Stimulated activated CD4-positive, alpha-beta T cell treated with anti-CD3 and anti-CD28 coated beads, Interleukin-2, amount 100 ng/mL, for 48 hours (primary cell): Measurements from ENCODE around the gene FBXL13.
"Not testable (repeated sequence)": the region's sequence is repeated elsewhere in the genome, so short reads cannot be mapped to it uniquely, and the experiment has no call there.

Experiments used
- DNase-seq, 2 donors: peaks; one replicate each; pipeline ENCODE4 v3.0.0-alpha.2; 2020

The FBXL13 gene

DNA sequence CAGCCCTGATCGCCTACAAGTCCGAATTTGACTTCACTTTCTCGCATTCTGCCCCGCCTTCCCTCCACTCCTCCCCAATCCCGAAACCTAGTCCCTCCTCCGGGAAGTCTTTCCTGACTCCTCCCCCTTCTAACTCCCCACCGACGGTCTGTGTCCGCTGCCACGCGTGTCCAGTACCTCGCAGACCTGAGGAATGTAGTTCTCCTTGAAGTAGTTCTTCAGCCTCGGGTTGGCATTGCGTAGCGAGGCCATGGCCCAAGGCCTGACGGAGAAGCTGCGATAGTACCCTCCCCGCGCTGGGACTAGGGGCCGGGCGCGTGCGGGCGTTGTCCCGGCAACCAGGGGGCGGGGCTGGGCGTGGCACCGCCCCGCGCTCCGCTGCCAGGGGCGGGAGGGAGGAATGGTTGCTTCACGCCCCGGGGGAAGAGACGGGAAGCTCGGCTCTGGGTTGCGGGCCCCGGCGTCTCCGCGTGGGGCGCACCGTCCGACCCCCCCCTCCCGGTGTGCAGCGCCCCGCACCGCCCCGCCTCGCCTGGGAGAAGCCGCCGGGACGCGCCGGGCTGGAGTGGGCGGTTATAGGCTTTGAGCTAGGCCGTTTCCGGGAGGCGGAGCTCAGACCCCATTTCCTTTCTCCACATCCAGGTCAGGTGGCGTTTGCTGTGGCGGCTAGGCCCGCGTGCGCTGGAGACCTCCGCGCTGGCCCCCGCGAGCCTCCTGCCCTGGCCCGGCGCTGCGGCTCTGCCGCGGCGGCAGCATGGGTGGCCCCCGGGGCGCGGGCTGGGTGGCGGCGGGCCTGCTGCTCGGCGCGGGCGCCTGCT lies at the start of gene FBXL13, which contains the start of gene ARMC10:
Gene FBXL13, minus strand, starts transcription at position 278 of the 818 bp plus-strand sequence.
Gene ARMC10, plus strand, starts transcription at position 622 of the 818 bp plus-strand sequence. Its CDS starts 133 bp downstream, at position 755.
- peak; percentile 86 for DNase-seq

DNA sequence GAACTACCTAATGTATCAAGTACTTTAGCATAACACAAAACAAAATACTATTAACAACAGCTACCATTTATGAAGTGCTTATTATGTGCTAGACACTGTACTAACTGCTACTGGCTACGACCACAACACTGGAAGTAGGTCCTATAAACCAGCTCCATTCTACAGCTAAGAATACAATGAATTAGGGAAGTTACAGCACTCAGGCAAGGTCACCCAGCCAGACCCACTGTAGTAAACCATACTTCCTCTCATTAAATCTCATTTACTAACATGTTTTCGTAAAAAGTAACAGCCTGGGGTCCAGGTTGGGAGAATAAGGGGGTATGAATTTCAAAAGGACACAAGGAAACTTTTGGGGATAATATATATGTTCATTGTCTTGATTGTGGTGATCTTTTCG lies 48.9 kb upstream of the FBXL13 start:
- DNase-seq, result no peak

DNA sequence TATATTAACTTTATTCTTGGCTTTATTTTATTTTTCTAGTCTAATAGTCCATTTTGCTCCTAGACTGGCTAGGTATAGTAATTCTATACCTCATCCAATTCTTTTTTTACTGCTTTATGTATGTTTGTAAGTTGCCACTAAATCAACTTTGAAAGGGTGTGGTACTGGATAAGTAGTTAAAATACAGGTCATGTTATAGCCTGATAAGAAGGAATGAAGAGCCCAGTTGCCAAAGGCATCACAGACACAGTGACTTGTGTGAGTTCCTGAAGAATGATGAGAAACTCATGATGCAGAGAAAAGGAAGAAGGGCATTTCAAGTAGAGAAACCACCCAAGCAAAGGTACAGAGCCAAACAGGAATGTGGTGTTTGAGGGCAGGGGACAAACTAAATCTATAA lies 47.0 kb upstream of the FBXL13 start:
- DNase-seq, result no peak

DNA sequence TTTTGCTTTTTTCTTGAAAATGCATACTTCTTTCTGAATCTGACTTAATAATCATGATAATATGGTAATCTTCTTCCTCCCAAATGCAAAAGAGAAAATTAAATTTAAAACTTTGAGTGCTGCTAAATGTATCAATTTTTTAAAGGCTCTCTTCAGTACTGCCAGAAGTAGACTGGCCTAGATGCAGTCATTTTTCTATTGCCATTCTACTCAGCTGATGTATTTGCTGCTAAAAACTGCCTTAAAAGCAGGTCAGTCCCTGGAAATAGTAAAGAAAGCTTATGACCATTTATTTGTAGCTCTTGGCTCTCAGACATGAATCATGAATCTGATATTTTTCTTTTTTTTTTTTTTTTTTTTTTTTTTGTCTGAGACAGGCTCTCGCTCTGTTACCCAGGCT lies 45.8 kb upstream of the FBXL13 start:
- no peak for DNase-seq

DNA sequence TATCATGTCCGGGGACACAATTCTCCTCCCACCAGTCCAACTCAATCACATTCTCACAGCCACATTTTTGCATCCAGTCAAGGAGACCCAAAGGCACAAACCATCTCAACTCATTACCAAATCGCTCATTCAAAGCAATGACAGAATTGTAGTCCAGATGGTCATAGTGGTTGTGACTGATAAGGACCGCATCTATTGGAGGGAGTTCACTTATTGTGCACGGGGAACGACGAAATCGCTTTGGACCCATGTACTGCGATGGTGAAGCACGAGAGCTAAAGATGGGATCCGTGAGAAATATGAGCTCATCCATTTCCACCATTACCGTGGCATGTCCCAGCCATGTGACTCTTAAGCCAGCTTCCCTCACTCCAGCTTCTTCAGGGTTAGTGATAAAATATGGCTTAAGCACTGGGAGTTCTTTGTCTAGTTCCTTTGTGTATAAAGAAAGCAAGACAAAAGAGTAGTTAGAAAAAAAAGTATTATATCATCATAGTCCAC lies 45.2 kb upstream of the FBXL13 start:
- DNase-seq, result no peak

DNA sequence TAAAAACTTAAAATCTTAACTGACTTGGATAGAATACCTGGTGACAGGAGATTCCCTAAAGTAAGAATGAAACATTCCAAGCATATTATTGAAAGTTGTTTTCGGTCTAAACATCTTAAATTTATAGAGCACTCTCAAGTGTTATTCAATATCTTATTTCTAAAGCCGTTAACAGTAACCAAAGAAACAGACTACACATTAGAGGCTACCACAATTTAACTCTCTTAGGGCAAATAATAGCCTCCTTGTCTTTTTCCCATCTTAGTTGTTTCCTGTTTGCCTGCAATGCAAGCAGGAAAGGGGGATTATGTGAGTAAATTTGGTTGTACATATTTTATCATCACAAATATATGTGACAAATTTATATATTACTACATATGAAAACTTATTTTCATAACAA lies 42.9 kb upstream of the FBXL13 start:
- no peak for DNase-seq

DNA sequence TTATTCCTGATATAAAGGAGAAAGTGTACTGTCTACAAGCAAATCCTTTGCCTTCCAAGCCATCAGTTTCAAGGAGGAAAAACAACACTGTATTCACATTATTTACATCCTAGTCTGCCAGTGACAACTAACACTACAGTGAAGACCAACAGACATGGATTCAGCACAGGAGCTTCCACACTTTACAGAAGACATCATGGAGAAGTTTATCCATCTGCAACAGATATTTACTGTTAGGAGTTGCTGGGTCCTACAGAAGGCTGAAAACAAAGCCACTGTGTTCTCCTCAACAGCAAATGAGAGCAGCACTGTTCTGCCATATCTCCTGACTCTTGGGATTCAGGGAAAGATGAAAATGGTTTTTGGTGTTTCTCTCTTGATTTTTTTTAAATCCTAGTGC lies 42.4 kb upstream of the FBXL13 start:
- DNase-seq, result no peak

DNA sequence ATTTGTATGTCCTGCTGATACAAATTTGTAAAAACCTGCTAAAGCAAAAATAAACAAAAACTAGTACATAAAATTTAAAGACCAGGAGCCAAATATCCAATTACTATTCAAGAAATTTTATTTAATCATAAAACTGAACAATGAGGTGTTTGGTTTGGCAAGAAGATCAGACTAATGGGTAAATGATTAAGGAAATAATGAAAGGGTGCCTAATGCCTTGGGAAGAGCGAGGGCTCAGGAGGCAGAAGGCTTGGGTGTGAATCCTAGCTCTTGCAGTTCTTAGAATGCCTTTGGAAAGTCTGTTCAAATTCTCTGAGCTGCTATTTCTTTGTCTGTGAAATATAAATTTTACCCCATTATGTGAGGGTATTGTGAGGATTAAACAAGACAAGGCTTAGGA lies 41.9 kb upstream of the FBXL13 start:
- DNase-seq, result no peak

DNA sequence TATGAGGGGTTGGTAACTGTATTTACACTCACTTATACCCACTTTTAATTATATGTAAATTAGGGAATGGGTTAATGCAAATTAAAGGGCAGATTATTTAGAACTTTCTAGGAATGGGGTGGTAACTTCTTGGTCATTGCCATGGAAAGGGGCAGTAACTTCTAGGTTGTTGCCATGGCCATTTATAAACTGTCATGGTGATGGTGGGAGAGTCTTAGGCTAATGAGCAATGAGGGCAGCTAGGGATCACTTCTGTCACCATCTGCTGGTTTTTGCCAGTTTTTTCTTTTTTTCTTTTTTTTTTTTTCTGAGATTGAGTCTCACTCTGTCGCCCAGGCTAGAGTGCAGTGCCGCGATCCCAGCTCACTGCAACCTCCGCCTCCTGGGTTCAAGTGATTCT lies 41.2 kb upstream of the FBXL13 start:
- no peak for DNase-seq

DNA sequence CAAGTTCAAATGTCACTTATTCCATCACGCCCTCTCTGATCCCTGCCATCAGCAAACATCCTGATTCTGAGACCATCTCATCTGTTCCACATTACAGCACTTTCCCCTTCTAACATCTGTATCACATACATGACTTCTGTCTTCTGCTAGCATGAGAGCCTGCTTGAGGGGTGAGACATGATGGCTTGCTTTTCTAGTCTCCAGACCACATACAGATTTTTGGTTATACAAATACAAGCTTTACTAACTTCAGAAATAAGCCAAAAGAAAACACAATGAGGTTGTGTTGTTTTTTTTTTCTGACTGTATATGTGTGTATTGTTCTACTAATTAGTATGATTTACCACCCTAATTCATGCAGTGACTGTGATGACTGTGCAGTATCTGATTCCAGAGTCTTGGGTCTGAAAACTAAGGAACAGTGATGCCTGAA lies 40.0 kb upstream of the FBXL13 start:
- DNase-seq, result no peak

DNA sequence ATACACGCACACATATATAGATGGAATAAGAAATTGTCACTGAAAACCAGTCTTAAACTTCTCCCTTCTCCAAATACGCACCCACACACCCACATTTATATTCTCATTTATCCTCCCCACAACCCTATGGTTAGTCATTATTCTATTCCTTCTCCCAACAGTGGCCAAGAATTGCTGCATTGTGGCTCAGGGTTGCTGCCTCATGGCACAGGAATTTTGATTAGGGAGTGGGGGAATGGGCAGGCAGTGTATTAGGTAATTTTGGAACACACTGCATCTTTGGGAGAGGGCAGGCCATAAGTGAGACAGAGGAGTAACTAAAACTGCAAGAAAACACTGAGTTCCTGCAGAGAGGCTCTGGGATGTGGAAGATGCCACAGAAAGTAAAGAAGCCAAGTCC lies 38.6 kb upstream of the FBXL13 start:
- DNase-seq, result no peak

DNA sequence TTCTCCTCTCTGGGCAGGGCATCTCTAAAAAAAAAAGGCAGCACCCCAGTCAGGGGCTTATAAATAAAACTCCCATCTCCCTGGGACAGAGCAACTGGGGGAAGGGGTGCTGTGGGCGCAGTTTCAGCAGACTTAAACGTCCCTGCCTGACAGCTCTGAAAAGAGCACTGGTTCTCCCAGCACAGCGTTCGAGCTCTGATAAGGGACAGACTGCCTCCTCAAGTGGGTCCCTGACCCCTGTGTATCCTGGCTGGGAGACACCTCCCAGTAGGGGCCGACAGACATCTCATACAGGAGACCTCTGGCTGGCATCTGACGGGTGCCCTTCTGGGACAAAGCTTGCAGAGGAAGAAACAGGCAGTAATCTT lies 32.1 kb upstream of the FBXL13 start:
- not testable (repeated sequence) for DNase-seq

DNA sequence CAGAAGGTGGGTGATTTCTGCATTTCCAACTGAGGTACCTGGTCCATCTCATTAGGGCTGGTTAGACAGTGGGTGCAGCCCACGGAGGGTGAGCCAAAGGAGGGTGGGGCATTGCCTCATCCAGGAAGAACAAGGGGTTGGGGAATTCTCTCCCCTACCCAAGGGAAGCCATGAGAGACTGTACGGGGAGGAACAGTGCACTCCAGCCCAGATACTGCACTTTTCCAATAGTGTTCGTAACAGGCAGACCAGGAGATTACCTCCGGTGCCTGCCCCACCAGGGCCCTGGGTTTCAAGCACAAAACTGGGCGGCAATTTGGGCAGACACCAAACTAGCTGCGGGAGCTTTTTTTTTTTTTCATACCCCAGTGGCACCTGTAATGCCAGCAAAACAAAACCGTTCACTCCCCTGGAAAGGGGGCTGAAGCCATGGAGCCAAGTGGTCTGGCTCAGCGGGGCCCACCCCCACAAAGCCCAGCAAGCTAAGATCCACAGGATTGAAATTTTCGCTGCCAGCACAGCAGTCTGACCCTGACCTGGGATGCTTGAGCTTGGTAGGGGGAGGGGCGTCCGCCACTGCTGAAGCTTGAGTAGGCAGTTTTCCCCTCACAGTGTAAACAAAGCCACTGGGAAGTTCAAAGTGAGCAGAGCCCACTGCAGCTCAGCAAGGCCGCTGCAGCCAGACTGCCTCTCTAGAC lies 31.6 kb upstream of the FBXL13 start:
- DNase-seq, result no peak

DNA sequence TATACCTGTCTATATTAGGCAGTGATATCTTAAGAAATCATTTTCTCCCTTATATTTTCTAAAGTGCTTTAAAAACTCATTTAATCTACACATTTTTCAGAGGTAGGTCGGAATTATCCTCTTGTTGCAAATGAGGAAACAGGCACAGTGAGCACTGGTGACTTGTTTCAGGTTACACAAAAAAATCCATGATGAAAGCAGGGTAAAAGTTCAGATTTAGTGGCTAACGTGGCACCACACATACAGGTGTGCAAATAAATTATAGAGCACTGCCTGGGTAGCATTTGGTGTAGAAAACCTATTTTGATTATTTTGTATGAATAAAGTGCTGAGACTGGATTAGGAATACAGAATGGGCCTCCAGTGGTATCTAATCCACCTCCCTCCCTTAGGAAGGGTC lies 26.9 kb upstream of the FBXL13 start:
- DNase-seq, result no peak

DNA sequence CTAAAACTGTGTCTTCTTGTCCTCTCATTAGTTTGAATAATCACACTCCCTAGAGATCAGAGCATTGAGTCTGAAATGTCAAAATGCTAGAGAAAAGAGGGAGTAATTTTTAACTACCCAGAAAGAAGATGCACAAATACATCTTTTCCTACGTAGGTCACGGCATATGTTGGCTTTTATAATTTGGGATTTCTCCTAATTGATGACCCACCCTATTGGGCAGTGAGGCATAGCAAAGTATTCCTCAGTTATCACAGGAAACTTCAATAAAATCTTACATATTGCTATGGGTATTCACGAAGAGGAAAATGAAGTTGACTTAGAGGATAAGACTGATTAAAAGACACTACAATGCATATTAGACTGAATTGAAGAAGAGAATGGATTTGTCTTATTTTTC lies 25.8 kb upstream of the FBXL13 start:
- DNase-seq, result no peak

DNA sequence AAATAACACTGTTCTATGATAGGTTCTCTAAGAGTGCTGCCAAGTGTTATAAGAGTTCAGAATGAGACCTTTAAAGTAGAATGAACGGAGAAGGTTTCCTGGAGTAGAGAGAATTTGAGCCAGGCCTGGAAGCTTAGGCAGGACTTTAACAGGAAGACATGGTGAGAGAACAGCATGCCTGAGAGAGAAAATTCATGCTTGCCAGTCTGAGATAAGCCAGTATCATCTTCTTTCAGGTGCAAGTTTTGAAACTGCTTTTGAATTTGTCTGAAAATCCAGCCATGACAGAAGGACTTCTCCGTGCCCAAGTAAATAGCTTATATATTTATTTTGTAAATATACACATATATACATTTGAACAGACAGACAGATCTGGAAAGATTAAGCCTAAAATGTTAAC lies 22.4 kb upstream of the FBXL13 start:
- no peak for DNase-seq

DNA sequence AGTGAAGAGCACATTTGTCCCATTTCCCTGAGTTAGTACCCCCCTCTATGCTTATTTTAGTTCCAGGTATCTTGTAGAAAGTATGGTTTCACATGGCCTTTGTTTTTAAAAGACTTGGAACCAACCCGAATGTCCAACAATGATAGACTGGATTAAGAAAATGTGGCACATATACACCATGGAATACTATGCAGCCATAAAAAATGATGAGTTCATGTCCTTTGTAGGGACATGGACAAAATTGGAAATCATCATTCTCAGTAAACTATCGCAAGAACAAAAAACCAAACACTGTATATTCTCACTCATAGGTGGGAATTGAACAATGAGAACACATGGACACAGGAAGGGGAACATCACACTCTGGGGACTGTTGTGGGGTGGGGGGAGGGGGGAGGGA lies 21.0 kb upstream of the FBXL13 start:
- DNase-seq, result not testable (repeated sequence)

DNA sequence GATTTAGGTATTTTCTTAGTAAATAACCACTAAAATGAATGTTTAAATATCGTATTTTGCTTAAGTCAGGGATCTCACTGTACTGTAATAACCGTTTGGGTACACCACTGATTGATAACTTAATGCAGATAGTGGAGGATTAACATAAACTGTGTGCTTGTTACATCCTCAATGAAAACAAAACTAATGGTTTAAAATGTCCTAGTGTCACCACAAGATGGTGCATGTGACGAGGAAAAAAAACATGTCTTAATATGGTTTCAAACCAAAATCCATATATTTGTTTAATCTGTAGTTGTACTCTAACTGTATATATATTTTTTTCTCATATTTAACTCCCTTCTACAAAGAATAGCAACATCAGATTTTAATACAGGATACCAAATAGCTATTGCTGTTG lies 19.5 kb upstream of the FBXL13 start:
- DNase-seq, result no peak

DNA sequence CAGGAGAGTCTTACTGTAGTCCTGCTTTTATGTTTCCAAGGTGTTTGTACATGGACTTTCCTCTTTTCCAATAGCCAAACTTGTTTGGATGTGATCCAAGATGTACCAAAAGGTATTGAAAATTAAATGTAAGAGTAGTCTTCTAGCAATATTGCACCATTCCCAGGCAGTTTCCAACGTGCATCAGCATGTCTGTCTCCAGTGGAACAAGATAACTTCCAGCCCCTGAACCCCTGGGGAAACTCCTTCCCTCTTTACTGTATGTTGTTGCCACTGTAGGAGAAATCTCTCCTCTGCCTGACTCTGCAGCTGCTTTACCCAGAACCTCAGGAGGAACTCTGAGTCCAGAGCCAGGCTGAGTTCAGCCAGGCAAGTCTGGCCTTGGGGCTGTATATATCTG lies 18.8 kb upstream of the FBXL13 start:
- no peak for DNase-seq

DNA sequence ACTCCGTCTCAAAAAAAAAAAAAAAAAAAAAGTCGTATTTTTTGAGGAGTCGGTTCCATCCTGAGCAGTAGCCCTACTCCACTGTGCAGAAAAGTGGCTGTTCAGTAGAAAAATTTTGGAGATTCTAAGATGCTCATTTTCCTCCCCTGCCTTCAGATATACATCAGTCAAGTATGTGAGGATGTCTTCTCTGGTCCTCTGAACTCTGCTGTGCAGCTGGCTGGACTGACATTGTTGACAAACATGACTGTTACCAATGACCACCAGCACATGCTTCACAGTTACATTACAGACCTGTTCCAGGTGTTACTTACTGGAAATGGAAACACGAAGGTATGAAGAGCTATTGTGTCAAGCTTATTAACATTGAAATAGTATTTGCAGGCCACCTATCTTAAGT lies 17.7 kb upstream of the FBXL13 start:
- DNase-seq, result not testable (repeated sequence)

DNA sequence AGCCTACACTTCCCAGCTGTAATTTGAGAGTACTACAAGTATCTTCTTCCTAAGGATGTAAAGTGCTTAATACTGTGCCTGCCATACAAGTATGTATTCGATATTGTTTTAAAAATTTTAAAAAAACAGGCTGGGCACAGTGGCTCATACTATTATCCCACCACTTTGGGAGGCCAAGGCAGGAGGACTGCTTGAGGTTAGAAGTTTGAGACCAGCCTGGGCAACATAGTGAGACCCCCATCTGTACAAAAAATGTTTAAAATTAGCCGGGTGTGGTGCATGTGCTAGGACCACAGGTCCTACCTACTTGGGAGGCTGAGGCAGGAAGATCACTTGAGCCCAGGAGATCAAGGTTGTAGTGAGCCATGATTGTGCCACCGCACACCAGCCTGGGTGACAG lies 8.6 kb upstream of the FBXL13 start:
- DNase-seq, result no peak

DNA sequence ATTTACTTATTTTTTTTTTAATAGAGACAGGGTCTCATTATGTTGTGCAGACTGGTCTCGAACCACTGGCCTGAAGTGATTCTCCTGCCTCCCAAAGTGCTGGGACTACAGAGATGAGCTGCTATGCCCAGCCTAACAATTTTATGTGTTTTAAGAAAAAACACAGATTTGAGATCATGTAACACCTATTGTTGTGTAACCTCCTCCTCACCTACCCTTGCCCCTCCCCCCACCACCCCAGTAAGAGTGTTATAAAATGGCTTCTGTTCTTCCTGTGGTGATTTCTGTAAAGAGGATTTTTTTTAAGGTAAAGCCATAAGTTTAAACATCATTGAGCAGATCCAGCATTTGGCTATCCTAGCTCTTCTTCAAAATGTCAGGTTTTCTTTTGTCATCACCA lies 7.9 kb upstream of the FBXL13 start:
- DNase-seq, result no peak

DNA sequence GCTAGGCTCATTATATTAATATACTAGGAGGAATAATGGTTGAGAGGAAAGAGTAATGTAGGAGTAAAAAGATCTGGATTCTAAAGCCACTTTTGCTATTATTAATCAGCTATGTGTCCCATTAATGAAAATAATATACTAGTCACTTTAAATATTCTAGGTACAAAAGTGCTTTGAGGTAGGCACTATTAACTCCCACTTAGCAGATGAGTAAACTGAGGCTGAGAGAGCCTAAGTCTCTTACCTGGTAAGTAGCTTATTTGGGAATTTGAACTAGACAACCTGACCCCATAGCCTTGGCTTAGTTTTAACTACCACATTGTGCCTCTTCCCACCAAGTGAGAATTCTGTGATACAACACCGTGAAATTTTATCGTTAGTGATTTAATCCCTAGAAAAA lies 6.3 kb upstream of the FBXL13 start:
- no peak for DNase-seq

DNA sequence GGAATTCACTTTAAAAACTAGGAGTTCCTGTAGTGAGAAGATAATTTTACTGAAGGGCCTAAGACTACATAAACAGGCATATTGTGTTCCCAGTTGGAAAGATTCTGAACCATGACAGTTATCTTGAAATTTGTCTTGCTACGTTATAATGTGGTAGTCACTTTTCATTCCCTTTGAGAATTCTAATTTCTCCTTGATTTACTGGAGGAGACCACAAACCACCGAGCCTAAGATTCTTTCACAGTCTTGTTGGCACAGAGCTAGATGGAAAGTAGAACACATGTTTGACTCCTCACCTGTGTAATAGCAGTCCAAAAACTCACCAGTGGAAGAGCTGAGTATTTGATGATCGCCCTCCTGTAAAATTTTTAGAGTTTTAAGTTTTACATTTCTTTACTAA lies 5.2 kb upstream of the FBXL13 start:
- DNase-seq, result no peak
